ENCODE results near the gene SPR. TPM values are rescaled to one million over a fixed set of nuclear protein-coding genes. Genes with fewer than 3 reads are reported as not detected.

Gene SPR
- total RNA-seq, 1 experiment from 2014 or later = 22.6 TPM

DNA sequence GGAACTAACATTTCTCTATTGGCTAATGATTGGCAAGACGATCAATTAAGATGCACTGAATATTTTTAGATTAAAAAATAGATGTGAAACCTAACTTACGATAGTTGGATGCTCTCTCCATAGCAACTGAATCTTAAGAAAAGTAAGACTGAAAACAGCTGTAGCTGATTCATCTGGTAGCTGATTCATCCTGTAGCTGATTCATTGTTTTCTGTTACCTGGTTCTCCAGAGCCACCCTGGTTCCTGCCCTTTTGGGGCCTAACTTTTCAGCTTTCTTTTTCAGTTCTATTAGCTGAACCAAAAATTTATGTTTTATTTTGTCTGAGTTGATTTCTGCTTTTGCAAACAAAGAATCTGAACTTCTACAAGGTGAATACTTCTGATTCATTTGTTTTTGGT is 22.7 kb upstream of the SPR start:
- no peaks in the 10 kb centered on the region for H3K36me3 ChIP-seq (ENCODE audit: insufficient read depth, low read length, poor library complexity, severe bottlenecking)
- BruUV-seq (replicated peaks) = no TSS peak
- H3K9me3 ChIP-seq (ENCODE audit: low read depth, low read length, poor library complexity, severe bottlenecking) = no peaks in the 10 kb centered on the region
- ChIA-PET CTCF (no interaction called here), POLR2A (ENCODE audit: low non-redundant PET) (no interaction called here)
- TF ChIP-seq, protein P1, sequence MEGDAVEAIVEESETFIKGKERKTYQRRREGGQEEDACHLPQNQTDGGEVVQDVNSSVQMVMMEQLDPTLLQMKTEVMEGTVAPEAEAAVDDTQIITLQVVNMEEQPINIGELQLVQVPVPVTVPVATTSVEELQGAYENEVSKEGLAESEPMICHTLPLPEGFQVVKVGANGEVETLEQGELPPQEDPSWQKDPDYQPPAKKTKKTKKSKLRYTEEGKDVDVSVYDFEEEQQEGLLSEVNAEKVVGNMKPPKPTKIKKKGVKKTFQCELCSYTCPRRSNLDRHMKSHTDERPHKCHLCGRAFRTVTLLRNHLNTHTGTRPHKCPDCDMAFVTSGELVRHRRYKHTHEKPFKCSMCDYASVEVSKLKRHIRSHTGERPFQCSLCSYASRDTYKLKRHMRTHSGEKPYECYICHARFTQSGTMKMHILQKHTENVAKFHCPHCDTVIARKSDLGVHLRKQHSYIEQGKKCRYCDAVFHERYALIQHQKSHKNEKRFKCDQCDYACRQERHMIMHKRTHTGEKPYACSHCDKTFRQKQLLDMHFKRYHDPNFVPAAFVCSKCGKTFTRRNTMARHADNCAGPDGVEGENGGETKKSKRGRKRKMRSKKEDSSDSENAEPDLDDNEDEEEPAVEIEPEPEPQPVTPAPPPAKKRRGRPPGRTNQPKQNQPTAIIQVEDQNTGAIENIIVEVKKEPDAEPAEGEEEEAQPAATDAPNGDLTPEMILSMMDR (conservative IDR thresholded peaks at IDR 0.05; ENCODE audit: low read depth, low read length) = no peak
- TF ChIP-seq EZH2 (IDR thresholded peaks at IDR 0.05; ENCODE audit: borderline replicate concordance, low read depth, low read length, poor library complexity, severe bottlenecking) = no peak
- H3K4me1 ChIP-seq (ENCODE audit: insufficient read depth, low read length, poor library complexity, severe bottlenecking) = no peaks in the 10 kb centered on the region
- intact Hi-C loops (cut with micrococcal nuclease; ENCODE audit: unreplicated experiment) = no loop called here
- H3K4me3 ChIP-seq (ENCODE audit: low read depth, low read length, poor library complexity, severe bottlenecking) = no peak overlapping the region
- DNase-seq (ENCODE audit: low spot score) = no peak
- peaks cover 10% of the 10 kb centered on the region for H3K27me3 ChIP-seq (replicated peaks; ENCODE audit: insufficient read depth, low read depth, low read length, poor library complexity)
- H3K27ac ChIP-seq (ENCODE audit: low read depth, low read length, poor library complexity, severe bottlenecking) = no peak overlapping the region

GRCh38 chr2:72871060-72871459 is 16.1 kb upstream of the SPR start:
- no peak for TF ChIP-seq EZH2 (IDR thresholded peaks at IDR 0.05; ENCODE audit: borderline replicate concordance, low read depth, low read length, poor library complexity, severe bottlenecking)
- TF ChIP-seq, protein P1 (conservative IDR thresholded peaks at IDR 0.05; ENCODE audit: low read depth, low read length) = no peak
- Histone ChIP-seq H3K27ac (ENCODE audit: low read depth, low read length, poor library complexity, severe bottlenecking) (no peak overlapping the region), H3K4me1 (ENCODE audit: insufficient read depth, low read length, poor library complexity, severe bottlenecking) (no peaks in the 10 kb centered on the region), H3K36me3 (ENCODE audit: insufficient read depth, low read length, poor library complexity, severe bottlenecking) (no peaks in the 10 kb centered on the region), H3K27me3 (replicated peaks; ENCODE audit: insufficient read depth, low read depth, low read length, poor library complexity) (peaks cover 40% of the 10 kb centered on the region), H3K9me3 (ENCODE audit: low read depth, low read length, poor library complexity, severe bottlenecking) (no peaks in the 10 kb centered on the region), H3K4me3 (ENCODE audit: low read depth, low read length, poor library complexity, severe bottlenecking) (no peak overlapping the region)
- no TSS peak for BruUV-seq (replicated peaks)
- no peak for DNase-seq (ENCODE audit: low spot score)
- intact Hi-C loops (cut with micrococcal nuclease; ENCODE audit: unreplicated experiment) = no loop called here
- ChIA-PET CTCF (interaction anchor here (0.6 to 0.7 kb wide), 2 partner anchors 41 to 1312 kb away, joined by 3 read pairs; no protein-coding TSS in a partner anchor), POLR2A (ENCODE audit: low non-redundant PET) (no interaction called here)

DNA sequence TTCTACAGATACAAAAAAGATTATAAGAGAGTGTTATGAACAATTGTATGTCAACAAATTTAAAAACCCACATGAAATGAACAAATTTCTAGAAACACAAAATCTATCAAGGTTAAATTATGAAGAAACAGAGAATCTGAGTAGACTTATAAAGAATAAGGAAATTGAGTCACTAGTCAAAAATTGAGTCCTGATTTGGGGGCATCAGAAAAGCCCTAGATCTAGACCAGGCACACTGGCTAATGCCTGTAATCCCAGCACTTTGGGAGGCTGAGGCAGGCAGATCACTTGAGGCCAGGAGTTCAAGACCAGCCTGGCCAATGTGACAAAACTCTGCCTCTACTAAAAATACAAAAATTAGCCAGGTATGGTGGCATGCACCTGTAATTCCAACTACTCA is 15.3 kb upstream of the SPR start:
- Histone ChIP-seq H3K4me1 (ENCODE audit: insufficient read depth, low read length, poor library complexity, severe bottlenecking) (no peaks in the 10 kb centered on the region), H3K4me3 (ENCODE audit: low read depth, low read length, poor library complexity, severe bottlenecking) (no peak overlapping the region), H3K27ac (ENCODE audit: low read depth, low read length, poor library complexity, severe bottlenecking) (no peak overlapping the region), H3K36me3 (ENCODE audit: insufficient read depth, low read length, poor library complexity, severe bottlenecking) (no peaks in the 10 kb centered on the region), H3K9me3 (ENCODE audit: low read depth, low read length, poor library complexity, severe bottlenecking) (no peaks in the 10 kb centered on the region), H3K27me3 (replicated peaks; ENCODE audit: insufficient read depth, low read depth, low read length, poor library complexity) (peaks cover 47% of the 10 kb centered on the region)
- intact Hi-C loops (cut with micrococcal nuclease; ENCODE audit: unreplicated experiment) = no loop called here
- BruUV-seq (replicated peaks) = no TSS peak
- no peak for TF ChIP-seq EZH2 (IDR thresholded peaks at IDR 0.05; ENCODE audit: borderline replicate concordance, low read depth, low read length, poor library complexity, severe bottlenecking)
- TF ChIP-seq, protein P1 (conservative IDR thresholded peaks at IDR 0.05; ENCODE audit: low read depth, low read length) = no peak
- POLR2A ChIA-PET (ENCODE audit: low non-redundant PET) = no interaction called here
- CTCF ChIA-PET = interaction anchor here (0.7 kb wide), 1 partner anchor 1313 kb away, joined by 3 read pairs; no protein-coding TSS in a partner anchor
- no peak for DNase-seq (ENCODE audit: low spot score)

Measured in A673 (cell line).